A673 (cell line): ENCODE data around the gene CRK. TPM values are rescaled to one million over a fixed set of nuclear protein-coding genes. Genes with fewer than 3 reads are reported as not detected.

Experiments used
- BruUV-seq: library from RNA; stranded (reverse); fragments of 400-500 nt; replicated peaks from 2 replicates; lab custom pipeline; 2021; lab: Mats Ljungman, UMichigan
- CTCF ChIA-PET: fragments of 300-600 bp; sonication (Branson Sonifier 250); formaldehyde crosslinking; loops from one replicate; lab custom pipeline; 2022; ENCODE audit warnings: antibody characterized with exemption; lab: Charles Lee
- POLR2A ChIA-PET: fragments of 300-600 bp; sonication (Branson Sonifier 250); formaldehyde crosslinking; loops from one replicate; lab custom pipeline; 2022; ENCODE audit warnings: antibody characterized with exemption; ENCODE audit not compliant: low non-redundant PET; lab: Charles Lee
- DNase-seq: peaks from one replicate; pipeline ENCODE4 v3.0.0-alpha.2; 2015; ENCODE audit warnings: low spot score
- H3K27ac ChIP-seq: fragments of 200-600 bp; sonication (generic); 2 replicates; pipeline ENCODE4 v1.5.1; 2016; ENCODE audit warnings: mixed run types, low read depth, mild to moderate bottlenecking, mixed read lengths, antibody characterized with exemption, low read length; ENCODE audit not compliant: poor library complexity, severe bottlenecking
- H3K27me3 ChIP-seq: fragments of 200-600 bp; sonication (generic); replicated peaks from 2 replicates; pipeline ENCODE4 v1.6.1; 2017; ENCODE audit warnings: mixed run types, low read depth, mild to moderate bottlenecking, mixed read lengths, antibody characterized with exemption, low read length; ENCODE audit not compliant: insufficient read depth, poor library complexity
- H3K36me3 ChIP-seq: fragments of 200-600 bp; sonication (generic); 2 replicates; pipeline ENCODE4 v1.6.1; 2016; ENCODE audit warnings: mixed run types, mild to moderate bottlenecking, mixed read lengths, antibody characterized with exemption, low read length; ENCODE audit not compliant: insufficient read depth, poor library complexity, severe bottlenecking
- H3K4me1 ChIP-seq: fragments of 200-600 bp; sonication (generic); 2 replicates; pipeline ENCODE4 v1.6.1; 2017; ENCODE audit warnings: mixed run types, mild to moderate bottlenecking, mixed read lengths, antibody characterized with exemption, low read length; ENCODE audit not compliant: insufficient read depth, poor library complexity, severe bottlenecking
- H3K4me3 ChIP-seq: fragments of 200-600 bp; sonication (generic); 2 replicates; pipeline ENCODE4 v1.5.1; 2016; ENCODE audit warnings: low read depth, mixed run types, mild to moderate bottlenecking, mixed read lengths, low read length; ENCODE audit not compliant: poor library complexity, severe bottlenecking
- H3K9me3 ChIP-seq: fragments of 200-600 bp; sonication (generic); 2 replicates; pipeline ENCODE4 v1.6.1; 2016; ENCODE audit warnings: mixed run types, low read depth, mild to moderate bottlenecking, mixed read lengths, antibody characterized with exemption, low read length; ENCODE audit not compliant: poor library complexity, severe bottlenecking
- EZH2 ChIP-seq: fragments of 200-600 bp; sonication (generic); IDR thresholded peaks from 2 replicates; pipeline ENCODE4 v1.6.1; 2017; ENCODE audit warnings: borderline replicate concordance, low read depth, mild to moderate bottlenecking, mixed read lengths, antibody characterized with exemption, low read length; ENCODE audit not compliant: poor library complexity, severe bottlenecking
- intact Hi-C: fragments of 100-400 bp; cut with micrococcal nuclease; formaldehyde crosslinking; loops from one replicate; pipeline ENCODE4 v1.10.0; 2022; ENCODE audit not compliant: unreplicated experiment
- total RNA-seq: library from RNA; stranded (reverse); gene quantifications from 2 replicates; pipeline ENCODE4 v1.2.3, GENCODE V29; 2021
- TF ChIP-seq, protein P1 (sequence below): fragments of 300-800, 200-600 bp; sonication (generic); conservative IDR thresholded peaks from 2 replicates; pipeline ENCODE4 v1.5.1; 2017; ENCODE audit warnings: low read depth, mild to moderate bottlenecking, antibody characterized with exemption, low read length, moderate library complexity, mixed read lengths

CRK gene
- total RNA-seq, 1 experiment from 2014 or later = 85.9 TPM

DNA sequence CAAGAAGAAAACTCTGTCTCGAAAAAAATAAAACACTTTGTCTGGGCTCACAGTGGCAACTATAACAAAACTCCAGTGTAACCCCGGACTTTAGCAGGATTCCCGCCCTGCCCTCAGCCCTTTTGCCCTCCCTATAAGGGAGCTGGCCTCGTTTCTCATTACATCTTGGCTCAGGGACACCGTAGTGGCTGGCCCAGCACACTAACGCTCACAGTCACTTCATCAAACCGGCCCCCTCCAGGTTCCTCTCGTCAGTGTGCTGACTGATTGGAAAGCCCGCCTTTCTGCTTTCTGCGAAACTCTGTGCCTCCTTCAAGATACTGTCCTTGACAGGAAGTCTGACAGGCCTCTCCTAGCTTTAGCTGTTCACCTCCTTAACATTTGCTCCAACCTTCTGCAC lies 47.7 kb upstream of the CRK start:
- Histone ChIP-seq H3K27me3 (no peaks in the 10 kb centered on the region), H3K27ac (no peak overlapping the region), H3K36me3 (no peaks in the 10 kb centered on the region), H3K4me1 (no peaks in the 10 kb centered on the region), H3K4me3 (no peak overlapping the region), H3K9me3 (no peaks in the 10 kb centered on the region)
- intact Hi-C loops = no loop called here
- ChIA-PET CTCF (no interaction called here), POLR2A (interaction anchor here (0.6 kb wide), 1 partner anchor 184 kb away, joined by 12 read pairs; no protein-coding TSS in a partner anchor)
- no TSS peak for BruUV-seq
- TF ChIP-seq, protein P1, sequence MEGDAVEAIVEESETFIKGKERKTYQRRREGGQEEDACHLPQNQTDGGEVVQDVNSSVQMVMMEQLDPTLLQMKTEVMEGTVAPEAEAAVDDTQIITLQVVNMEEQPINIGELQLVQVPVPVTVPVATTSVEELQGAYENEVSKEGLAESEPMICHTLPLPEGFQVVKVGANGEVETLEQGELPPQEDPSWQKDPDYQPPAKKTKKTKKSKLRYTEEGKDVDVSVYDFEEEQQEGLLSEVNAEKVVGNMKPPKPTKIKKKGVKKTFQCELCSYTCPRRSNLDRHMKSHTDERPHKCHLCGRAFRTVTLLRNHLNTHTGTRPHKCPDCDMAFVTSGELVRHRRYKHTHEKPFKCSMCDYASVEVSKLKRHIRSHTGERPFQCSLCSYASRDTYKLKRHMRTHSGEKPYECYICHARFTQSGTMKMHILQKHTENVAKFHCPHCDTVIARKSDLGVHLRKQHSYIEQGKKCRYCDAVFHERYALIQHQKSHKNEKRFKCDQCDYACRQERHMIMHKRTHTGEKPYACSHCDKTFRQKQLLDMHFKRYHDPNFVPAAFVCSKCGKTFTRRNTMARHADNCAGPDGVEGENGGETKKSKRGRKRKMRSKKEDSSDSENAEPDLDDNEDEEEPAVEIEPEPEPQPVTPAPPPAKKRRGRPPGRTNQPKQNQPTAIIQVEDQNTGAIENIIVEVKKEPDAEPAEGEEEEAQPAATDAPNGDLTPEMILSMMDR = no peak
- no peak for TF ChIP-seq EZH2
- no peak for DNase-seq

DNA sequence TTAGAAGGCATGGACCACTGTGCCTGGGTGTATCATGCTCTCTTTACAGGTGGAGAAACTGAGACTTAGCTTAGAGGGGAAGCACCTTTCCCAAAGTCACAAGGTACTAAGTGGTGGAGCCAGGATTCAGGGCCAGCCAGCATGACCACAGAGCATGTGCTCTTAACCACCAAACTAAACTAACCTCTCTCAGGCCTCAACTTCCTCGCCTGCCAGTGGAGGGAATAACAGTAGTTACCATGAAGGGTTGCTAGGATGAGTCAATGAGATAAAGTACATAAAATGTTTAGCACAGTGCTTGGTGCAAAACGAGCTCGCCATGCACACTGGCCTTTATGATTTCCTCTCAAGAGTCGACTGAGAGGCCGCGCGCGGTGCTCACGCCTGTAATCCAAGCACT lies 42.8 kb upstream of the CRK start:
- ChIA-PET CTCF (no interaction called here), POLR2A (no interaction called here)
- H3K36me3 ChIP-seq = no peaks in the 10 kb centered on the region
- DNase-seq = no peak
- no peak overlapping the region for H3K27ac ChIP-seq
- TF ChIP-seq, protein P1 = no peak
- TF ChIP-seq EZH2 = no peak
- intact Hi-C loops = no loop called here
- no peaks in the 10 kb centered on the region for H3K9me3 ChIP-seq
- no peaks in the 10 kb centered on the region for H3K4me1 ChIP-seq
- H3K27me3 ChIP-seq = no peaks in the 10 kb centered on the region
- no peak overlapping the region for H3K4me3 ChIP-seq
- BruUV-seq = no TSS peak

DNA sequence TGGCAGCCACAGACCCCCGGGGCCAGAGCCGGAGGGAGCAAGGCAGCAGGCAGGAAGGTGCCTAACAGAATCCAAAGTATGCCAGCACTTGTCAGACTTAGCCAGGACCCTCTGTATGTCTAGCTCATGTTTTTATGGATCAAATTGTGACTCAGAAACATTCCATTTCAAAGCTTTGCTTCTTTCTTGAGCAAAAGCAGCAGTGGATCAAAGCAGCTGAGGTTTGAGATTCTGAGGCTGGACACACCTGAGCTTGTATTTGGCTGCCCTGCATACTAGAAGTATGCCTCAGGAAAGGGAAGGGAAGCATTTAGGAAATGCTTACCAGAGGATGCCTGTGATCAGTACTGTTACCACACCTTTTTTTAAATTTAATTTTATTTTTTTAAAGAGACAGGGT lies 42.2 kb upstream of the CRK start:
- BruUV-seq = no TSS peak

More for the DNA sequence above, 42.2 kb upstream of the CRK start:
- H3K36me3 ChIP-seq = no peaks in the 10 kb centered on the region
- no peaks in the 10 kb centered on the region for H3K9me3 ChIP-seq
- no peak for DNase-seq
- H3K27ac ChIP-seq = no peak overlapping the region
- intact Hi-C loops = no loop called here
- no peaks in the 10 kb centered on the region for H3K4me1 ChIP-seq
- TF ChIP-seq EZH2 = no peak
- TF ChIP-seq, protein P1 = no peak
- H3K27me3 ChIP-seq = no peaks in the 10 kb centered on the region
- ChIA-PET POLR2A (no interaction called here), CTCF (interaction anchor here (1.1 kb wide), 1 partner anchor 35 kb away, joined by 3 read pairs; no protein-coding TSS in a partner anchor)
- no peak overlapping the region for H3K4me3 ChIP-seq
